Measurements from ENCODE around the gene TACR2.

DNA sequence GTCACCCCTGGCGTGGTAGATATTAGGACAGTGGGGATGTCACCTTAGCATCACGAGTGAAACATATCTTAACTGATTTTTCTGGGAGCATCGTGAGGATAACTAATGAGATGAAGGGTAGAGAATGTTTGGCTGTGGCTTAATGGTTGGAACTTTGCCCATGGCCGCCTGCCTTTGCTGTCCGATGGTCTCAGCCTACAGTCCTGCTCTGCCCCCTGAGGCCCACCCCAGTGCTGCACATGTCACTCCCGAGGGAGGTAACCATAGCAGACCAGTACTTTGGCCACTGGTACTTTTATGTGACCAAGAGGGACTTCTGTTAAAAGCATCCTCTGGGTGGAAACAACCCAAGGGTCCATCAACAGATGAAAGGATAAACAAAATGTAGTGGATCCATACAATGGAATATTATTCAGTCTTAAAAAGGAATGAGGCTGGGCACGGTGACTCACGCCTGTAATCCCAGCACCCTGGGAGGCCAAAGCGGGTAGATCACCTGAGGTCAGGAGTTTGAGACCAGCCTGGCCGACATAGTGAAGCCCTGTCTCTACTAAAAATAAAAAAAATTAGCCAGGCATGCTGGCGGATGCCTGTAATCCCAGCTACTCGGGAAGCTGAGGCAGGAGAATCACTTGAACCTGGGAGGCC lies 58.4 kb downstream of the TACR2 start:
- TF ChIP-seq POLR2AphosphoS5 (IDR thresholded peaks at IDR 0.05; ENCODE audit: low read depth, low read length) (no peak), TAF1 (IDR thresholded peaks at IDR 0.05; ENCODE audit: borderline replicate concordance, insufficient read depth, low read length) (no peak)
- TF ChIP-seq, protein P1, sequence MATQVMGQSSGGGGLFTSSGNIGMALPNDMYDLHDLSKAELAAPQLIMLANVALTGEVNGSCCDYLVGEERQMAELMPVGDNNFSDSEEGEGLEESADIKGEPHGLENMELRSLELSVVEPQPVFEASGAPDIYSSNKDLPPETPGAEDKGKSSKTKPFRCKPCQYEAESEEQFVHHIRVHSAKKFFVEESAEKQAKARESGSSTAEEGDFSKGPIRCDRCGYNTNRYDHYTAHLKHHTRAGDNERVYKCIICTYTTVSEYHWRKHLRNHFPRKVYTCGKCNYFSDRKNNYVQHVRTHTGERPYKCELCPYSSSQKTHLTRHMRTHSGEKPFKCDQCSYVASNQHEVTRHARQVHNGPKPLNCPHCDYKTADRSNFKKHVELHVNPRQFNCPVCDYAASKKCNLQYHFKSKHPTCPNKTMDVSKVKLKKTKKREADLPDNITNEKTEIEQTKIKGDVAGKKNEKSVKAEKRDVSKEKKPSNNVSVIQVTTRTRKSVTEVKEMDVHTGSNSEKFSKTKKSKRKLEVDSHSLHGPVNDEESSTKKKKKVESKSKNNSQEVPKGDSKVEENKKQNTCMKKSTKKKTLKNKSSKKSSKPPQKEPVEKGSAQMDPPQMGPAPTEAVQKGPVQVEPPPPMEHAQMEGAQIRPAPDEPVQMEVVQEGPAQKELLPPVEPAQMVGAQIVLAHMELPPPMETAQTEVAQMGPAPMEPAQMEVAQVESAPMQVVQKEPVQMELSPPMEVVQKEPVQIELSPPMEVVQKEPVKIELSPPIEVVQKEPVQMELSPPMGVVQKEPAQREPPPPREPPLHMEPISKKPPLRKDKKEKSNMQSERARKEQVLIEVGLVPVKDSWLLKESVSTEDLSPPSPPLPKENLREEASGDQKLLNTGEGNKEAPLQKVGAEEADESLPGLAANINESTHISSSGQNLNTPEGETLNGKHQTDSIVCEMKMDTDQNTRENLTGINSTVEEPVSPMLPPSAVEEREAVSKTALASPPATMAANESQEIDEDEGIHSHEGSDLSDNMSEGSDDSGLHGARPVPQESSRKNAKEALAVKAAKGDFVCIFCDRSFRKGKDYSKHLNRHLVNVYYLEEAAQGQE (IDR thresholded peaks at IDR 0.05; ENCODE audit: insufficient read depth in 1 of 2, low read depth in 2 of 2, low read length in 2 of 2), result no peak

All from PFSK-1 (cell line).